Right forelimb (tissue), 1 donor: ENCODE data around the gene HIVEP1.
"Not testable (repeated sequence)": the region's sequence is repeated elsewhere in the genome, so short reads cannot be mapped to it uniquely, and the experiment has no call there.

Experiments
- DNase-seq: peaks from one replicate; pipeline ENCODE4 v3.0.0-alpha.2; 2018

HIVEP1 gene

DNA sequence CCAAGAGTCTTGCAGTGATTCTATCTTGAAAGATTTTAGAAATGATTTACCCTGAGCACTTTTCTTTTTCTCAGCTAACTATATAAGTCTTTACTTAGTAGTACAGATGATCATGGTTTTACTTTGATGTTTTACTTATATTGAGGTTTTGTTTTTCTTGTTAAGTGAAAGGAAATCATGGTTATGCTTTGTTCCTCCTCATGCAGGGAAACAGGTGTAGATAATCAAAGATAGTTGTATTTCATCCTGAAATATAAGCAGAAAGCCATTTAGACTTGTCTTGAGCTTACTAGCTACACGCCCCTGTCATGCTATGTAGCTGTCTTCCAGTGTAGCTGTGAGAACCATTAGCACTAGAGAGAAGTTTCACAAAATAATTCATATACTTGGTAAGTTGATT, 113.9 kb downstream of the HIVEP1 start:
- DNase-seq: no peak

DNA sequence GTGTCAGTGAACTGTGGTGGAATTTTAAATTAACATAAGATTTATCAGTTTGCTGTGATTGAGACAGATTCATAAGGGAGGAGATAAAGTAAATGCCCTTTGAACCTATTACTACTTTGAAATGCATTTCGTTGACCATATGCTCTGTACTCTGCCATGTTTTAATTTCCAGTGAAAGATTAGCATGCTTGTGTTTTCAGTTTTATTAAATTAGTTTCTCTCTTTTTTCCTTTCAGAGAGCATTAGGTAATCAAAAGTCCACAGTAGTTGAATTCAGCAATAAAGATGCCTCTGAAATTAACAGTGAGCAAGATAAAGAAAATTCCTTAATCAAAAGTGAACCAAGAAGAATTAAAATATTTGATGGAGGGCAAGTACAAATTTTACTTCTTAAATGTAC, 117.4 kb downstream of the HIVEP1 start:
- no peak for DNase-seq

DNA sequence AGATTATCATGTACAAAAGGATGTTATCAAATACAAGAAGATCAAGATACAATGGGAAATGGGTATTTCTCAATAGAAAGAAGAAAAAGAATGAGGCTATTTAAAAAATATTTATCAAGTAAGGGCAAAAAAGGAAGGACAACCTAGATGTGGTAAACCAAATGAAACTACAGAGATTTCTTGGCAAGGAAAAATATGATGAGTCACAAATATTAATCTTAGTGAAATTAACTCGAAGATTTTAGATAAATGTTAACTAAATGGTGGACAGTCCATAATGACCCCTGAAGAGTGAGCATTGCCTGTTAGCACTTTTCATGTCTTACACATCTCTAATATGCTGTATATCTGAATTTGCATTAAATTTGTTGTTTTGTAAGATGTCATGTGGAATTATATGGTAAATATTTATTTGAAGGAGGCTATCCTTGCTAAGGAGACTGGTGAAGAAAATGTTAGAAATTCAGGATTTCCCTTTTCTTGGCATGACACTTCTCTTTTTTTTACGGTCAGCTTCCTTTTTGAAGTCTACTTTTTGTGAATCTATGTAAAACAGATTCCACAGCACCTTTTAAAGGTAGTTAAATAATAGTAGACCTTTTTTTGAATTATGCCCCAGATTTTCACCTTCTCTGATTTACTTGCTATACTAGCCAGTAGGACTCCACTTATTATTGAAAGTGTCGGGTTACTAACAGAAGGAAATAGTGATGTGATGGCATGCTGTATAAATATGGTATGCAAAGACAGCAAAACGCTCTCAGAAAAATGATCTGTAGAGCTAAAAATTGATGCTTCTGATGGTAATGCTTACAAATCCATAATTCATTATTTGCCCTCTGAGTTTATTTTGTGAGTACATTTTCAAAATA, 120.5 kb downstream of the HIVEP1 start:
- DNase-seq: no peak

DNA sequence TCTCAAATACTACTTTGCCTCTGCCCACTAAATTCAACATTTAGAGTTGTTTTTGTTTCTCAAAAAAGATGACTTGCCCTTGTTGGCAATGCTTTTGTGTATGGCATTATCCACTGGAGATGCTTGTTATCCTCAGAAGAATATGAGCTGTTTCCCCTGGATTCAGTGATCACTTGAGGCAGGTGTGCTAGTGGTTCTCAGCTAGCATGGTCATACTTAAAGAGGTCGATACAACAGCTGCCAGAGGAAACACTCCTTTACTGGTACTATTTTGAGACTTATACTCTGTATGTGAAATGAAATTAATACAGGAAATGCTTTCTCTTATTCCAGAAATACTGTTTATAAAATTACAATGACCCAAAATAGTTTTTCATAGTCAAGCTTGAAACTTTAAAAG, 122.5 kb downstream of the HIVEP1 start:
- no peak for DNase-seq

DNA sequence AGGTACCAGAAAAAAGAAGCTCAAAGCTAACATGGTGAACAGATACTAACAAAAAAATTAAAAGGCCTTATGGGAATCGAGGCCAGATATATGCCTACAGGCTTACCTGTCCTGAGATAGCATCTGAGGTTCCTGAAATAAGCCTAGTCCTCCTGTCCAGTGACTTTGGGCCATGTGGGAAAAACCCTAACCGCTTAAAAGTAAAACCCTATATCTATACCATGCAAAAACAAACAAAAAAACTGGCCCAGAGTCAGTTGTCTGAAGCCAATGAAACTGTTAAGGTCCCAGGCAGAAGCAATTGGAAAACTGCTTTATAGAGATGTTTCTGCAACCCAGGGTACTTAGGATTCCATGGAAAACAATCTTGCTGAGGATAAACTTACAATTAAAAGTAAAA, 122.9 kb downstream of the HIVEP1 start:
- no peak for DNase-seq

DNA sequence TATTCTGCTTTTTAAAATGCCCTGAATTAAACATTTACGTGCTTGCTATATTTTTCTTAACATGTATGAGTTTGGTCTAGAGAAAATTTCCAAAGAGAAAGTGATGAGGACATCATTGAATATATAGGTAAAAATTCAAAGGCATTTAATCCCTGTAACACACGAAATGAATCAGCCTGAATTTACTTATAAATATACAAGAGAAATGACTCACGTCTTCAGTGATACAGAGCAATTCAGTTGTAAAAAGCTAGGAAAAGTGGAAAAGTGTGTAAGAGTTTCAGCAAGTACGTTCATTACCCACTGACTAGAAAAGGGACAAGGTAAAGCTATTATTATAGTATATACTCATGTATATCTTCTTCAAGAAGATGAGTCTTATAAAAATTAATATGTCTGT, 124.8 kb downstream of the HIVEP1 start:
- no peak for DNase-seq

DNA sequence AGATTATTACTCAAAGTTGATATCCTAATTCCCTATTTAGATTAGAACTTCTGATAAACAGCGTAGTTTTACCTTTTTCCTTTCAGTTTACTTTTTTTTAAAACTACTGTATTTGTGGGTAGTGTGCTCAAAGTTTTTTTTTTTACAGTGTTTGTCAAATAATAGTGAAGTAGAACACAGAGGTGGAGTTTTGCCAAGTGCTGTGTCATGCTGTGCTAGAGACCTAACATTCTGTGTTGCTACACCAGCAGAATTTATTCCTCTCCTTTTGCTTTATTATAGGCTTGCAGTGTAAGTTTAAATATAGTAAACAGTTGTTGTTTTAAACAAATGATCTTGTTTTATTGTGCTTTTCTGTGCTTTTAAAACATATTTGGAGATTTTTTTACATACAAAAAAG, 125.4 kb downstream of the HIVEP1 start:
- no peak for DNase-seq

DNA sequence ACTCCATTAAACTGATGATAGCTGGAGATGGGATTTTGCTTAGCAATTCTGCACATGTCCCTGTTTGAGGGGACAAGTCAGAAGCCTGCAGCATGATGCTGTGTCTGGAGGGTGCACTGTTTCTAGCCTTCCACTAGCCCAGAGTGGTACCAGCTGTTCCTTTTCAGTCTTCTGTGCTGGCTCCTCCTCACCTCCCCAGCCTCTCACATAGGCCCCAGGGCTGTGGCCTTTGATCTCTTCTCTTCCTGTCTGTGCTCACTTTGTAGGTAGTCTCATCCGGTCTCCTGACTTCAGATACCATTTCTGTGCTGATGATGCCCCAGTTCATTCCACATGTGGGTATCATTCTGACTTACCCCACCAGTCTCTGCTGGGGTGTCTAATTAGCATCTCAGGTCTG, 126.3 kb downstream of the HIVEP1 start:
- no peak for DNase-seq

DNA sequence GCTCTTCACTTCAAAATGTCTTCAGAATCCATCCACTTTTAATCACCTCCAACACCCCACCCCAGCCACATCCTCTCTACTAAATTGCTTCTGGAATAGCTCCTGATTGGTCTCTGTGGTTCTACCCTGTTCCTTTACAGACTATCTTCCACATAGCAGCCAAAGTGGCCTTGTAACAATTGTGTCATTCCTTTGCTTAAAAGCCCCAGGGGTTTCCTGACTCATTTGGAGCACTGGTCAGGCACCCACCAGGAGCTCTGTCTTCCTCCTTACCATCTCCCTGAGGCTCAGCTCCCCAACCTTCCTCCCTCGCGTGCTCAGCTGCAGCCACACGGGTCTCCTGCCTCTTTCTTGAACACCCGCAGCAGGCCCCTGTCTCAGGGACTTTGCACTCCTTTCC, 126.8 kb downstream of the HIVEP1 start:
- DNase-seq: no peak

DNA sequence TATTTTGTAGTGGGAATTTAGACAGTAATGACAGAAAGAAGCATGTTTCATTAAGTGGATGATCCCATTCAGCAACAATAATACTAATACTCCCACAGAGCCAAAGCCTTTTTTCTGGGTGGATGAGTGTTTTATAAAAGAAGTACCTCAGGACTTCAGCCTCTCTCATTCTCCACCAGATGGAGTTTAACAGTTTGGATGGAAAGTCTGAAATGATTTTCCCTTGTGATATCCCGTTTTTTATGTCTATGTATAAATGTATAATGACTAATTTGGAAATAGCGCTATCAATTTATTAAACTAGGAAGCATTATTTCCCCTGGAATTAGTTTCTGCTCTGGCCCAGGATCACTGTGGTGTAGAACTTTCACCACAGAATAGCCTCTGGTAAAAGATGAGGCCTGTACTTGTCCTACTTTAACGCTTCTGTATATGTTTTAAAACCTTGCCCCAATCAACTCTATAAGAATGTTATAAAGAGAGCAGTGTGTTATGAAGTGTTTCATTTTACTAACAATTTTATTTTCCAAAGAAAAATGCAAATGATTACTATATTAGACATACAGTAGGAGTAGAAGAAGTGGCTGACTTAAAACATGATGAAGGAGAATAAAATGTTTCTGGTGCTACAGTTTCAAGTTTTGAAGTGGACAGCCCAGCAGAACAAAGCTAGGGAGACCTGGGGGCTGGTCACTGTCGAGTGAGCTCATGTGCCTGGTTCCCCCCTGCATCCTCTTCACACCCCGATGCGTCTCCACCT, 135.6 kb downstream of the HIVEP1 start:
- no peak for DNase-seq

DNA sequence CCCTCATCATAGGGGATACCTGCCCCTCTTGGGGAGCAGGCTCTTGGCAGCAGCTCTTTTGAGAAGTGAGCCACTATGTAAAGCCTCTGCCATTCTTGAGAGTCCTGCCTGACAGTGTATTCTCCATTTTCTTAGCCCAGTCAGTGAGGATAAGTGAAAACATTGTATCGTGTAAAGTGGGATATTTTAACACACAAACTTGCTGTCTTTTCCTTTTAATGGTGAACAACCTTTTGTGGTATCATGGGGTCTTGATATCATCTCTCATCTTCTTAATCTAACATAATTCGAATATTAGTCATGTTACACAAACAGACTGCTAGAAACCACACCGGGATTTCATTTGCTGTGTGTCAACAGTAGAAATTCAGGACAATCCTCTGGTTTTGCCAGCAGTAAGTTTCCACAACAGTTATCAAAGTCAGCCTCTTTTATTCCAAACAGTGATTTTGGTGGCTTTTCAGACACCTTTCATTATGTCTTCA, 136.2 kb downstream of the HIVEP1 start:
- no peak for DNase-seq

DNA sequence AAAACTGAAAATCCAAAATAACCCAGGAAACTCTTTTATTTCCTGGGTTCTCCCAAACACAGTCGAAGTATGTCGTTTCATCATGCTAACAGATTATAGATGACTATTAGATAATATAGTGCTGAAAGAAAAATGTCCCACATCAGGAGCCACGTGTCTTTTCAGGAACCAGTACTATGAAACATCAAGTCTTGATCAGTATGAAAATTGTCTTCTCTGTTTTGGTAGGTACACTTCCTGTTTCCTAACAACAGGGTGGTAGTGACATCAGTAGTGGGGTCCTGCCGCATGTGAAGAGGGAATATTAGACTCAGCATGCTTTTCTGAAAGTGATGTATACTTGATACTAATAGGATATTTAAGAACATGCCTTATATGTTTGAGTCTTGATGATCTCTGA, 136.7 kb downstream of the HIVEP1 start:
- DNase-seq: no peak

DNA sequence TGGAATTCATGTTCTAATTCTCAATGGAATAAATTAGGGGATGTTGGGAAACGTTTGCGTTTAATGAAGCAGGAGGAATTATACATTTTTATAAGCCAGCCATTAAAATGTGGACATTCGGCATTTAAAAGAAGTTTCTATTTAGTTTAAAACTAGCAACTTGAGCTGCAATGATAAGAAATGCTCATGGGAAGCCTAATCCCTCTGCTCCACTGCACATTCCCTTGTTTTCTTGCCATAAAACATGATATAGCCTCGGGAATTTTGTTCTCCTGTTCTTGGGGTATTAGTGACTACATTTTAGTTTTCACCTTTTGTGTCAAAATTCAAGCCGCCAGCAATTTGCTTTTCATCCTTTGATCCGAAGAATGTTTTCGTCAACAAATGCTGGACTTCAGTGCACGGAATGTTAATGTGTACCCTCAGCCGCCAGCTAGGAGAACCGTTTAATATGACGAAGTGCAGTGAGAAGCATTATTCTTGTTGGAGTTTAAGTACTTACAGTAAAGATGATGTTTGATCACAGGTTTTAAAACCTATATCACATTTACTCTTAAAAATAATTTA, 137.9 kb downstream of the HIVEP1 start:
- no peak for DNase-seq

DNA sequence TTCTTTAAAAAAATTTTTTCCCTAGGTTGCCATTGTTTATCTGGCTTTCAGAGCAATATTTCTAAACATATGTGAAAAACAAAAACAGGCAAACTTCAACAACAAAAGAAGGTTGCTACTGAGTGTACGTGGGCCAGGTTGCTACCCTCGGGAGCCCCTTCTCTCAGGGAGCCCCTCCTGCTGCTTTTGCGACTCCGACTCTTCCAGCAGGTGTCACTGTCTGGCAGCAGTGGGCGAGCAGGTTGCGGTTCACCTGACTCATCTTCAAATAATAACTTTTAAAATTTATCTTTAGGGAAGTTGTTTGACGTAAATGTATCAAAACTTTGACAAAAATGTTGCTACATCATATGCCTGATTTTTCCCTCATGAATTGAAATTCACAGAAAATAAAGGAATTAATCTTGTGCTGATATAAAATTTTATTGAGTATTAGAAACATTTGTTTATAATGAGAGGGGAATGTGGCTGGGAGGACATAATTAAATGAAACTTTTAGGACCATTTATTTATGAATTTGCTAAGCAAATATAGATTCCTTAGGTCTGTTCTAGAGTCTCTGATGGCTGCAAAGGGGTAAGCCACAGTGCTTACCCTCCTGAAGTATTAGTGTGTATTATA, 138.8 kb downstream of the HIVEP1 start:
- DNase-seq: no peak

DNA sequence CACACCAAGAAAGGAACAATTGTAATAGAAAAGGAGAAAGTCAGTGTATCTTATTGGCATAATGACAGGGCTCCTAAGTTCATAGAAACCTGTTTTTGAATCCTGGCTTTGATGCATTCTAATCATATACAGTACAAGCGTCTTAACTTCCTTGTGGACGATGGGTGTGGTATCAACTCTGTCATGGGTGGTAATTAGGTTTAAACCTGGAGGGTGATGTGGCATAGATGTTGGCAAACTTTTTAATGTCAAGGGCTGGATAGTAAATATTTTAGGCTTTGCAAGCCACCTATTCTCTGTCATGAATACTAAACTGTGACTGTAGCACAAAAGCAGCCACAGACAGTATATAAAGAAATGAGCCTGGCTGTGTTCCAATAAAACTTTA, 139.3 kb downstream of the HIVEP1 start:
- no peak for DNase-seq

DNA sequence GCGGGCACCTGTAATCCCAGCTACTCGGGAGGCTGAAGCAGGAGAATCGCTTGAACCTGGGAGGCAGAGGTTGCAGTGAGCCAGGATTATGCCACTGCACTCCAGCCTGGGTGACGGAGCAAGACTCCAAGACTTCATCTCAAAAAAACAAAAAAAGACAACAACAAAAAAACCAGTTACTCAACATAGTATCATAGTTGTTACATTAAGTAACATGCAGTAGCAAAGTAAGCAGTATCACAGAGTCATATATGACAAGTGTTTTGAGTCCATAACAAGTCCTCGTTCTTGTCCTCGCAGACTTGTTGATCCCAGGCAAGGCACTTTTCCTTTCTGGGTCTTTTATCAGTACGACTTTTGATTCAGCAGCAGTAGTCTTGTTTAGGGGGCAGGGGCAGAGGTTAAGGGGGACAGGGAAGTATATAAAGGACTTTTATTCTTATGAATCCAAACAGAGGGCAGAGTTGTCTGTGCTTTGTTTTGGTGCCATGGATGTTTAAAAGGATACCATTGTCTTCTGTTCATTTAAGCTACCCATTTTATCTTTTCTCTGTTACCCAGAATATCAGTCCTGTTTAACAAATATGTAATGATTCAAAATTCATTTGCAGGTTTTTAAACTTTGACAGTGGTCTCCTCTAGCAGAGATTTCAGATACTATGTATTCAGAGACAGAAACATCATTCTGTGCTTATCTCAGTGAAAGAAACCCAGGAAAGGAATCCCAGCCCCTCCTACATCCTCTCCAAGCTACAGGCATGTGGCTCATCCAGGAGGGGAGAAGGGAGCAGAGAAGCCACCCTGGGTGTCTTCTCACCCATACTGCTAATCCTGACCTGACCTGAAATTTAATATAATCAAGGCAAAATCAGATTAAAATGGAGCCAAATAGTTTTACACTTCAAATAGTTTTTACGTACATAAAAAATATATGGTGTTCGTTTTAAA, 140.2 kb downstream of the HIVEP1 start:
- DNase-seq: no peak

DNA sequence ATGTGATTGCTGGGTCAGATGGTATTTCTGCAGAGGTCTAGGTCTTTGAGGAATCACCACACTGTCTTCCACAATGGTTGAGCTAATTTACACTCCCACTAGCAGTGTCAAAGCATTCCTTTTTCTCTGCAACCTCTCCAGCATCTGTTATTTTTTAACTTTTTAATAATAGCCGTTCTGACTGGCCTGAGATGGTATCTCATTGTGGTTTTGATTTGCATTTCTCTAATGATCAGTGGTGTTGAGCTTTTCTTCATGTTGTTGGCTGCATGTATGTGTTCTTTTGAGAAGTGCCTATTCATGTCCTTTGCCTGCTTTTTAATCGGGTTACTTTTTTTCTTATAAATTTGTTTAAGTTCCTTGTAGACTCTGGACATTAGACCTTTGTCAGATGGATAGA, 143.7 kb downstream of the HIVEP1 start:
- not testable (repeated sequence) for DNase-seq

DNA sequence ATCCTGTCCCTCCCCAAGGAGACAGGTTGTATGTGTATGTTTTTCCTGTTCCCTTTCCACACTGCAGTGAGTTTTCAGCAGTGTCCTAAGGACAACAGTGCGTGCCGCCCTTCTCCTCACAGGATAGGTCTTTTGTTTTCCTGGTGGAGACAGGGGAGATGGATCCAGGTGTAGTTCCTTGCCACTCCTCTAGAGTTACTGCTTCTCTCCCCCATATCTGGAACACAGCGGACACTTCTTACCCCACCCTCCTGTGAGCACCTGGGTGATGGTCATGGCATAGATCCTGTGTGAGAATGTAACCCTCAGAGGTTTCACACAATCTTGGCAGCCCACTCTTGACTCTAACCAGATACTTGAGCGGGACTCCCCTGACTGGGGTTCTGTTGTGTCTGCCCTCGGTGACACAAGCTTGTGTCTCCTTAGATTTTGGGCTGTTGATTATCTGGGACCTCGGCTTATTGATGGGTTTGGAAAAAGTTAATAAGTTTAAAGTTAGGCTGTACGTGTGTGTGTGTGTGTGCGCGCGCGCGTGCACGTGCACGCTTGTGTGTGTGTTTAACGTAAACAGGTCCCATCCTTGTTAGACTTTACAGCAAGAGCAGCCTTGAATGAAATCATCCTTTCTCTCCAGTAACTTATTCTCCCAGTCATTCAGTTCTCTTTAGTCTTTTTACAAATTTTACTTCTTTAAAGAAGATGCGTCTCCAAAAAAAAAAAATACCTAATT, 146.7 kb downstream of the HIVEP1 start:
- no peak for DNase-seq

DNA sequence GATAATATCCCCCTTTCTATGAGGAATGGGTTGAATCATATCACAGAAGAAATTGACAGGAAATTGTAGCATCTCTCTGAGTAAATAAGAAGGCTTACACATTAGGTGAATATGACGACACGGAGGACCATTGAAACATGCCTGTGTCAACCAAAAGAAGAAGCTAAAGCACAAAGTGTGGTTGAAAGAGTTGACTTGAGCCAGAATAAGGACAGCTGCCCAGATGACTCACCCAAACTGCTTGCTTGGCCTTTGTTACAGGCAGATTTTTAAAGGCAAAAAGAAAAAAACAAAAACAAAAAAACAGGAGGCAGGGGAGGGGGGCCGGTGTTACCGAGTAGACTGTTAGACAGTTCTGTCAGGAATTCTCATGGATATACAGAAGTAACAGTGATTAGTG, 148.2 kb downstream of the HIVEP1 start:
- DNase-seq: no peak

DNA sequence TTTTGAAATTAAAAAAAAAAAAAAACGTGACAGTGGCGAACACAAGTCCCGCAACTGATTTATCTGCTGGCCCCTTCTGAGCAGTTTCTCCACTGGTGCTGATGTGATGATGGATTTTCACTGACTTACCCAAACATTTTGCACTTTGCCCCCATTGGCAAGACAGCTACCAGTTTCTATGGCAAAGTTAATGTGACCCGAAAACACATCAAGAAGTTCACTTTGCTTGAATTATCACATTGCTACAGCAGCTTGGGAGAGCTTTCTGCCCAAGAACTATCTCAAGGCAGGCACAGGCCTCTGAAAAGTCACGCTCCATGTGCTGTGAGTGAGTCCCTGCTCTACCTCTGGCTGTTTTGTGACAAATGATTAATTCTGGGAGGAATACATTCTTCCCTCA, 150.1 kb downstream of the HIVEP1 start:
- no peak for DNase-seq

DNA sequence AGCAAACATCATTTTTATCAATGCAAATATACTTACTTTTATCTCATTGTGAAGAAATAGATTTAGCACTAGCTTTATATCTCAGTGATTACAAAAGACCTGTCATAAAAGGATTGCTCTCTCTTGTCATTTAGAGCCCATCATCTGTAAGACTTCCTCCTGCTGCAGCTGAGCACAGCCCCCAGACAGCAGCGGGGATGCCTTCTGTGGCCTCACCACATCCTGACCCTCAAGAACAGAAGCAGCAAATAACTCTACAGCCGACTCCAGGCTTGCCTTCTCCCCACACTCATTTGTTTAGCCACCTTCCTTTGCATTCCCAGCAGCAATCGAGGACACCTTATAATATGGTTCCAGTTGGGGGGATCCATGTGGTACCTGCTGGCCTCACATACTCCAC, 151.0 kb downstream of the HIVEP1 start:
- no peak for DNase-seq
